ENCODE measurements around the gene FFAR1. TPM values are rescaled to one million over a fixed set of nuclear protein-coding genes. Genes with fewer than 3 reads are reported as not detected.

Gene FFAR1, protein sequence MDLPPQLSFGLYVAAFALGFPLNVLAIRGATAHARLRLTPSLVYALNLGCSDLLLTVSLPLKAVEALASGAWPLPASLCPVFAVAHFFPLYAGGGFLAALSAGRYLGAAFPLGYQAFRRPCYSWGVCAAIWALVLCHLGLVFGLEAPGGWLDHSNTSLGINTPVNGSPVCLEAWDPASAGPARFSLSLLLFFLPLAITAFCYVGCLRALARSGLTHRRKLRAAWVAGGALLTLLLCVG (N-terminal part only)
- total RNA-seq (2021): 0.23 and 0.44 TPM in 2 replicates
- Bru-seq, nascent RNA: percentile 14 among the genes with signal in this experiment
- percentile 33 among the genes with signal in this experiment for BruChase-seq, experiment 1, labeled RNA remaining after a 2-hour chase
- BruChase-seq, experiment 2, labeled RNA remaining after a 6-hour chase: percentile 21 among the genes with signal in this experiment
- long read RNA-seq: 0 reads

DNA sequence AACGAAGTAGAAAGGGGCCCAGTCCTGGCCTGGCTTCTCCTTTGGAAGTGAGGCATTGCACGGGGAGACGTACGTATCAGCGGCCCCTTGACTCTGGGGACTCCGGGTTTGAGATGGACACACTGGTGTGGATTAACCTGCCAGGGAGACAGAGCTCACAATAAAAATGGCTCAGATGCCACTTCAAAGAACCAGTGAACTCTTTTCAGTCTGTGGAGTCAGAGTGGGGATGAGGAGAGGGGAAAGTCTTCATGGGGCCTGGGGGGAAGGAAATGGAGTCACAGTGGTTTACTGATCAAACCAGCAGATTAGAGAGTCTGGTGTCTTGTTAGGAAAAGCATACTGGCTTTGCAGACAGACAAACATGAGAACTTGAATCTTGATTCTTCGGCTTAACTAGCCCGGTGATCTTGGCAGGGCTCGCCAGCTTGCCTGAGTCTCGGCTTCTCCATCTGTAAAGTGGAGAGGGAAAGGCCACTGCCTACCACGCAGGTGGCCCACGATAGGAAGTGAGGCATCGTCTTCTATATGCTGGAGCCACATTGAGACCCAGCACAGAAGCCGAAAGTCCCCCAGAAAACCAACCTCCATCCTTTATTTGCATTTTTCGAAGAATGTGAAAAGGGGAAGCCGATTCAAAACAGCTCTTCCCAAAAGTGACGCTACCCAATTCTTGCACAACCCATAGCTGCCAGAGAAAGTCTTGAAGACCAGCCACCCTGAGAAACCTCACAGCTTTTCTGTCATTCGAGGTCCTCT, at the start of gene FFAR1:
FFAR1 (plus strand) TSS at position 732 of the 759 bp plus-strand sequence. CDS start 3,650 bp downstream, outside the sequence.
- Histone ChIP-seq H3K4me2 (no peak within 1 kb of the TSS), H2AFZ (no peak within 1 kb of the TSS), H3F3A (ENCODE audit: insufficient read depth, low read depth) (0 out of 2 replicates have a peak, but pooled peaks cover 3% of the 10 kb centered on the region), H3K4me3 (no peak within 1 kb of the TSS), H3K4me1 (replicated peaks; ENCODE audit: insufficient read depth) (no peaks in the 10 kb centered on the region), H3K36me3 (ENCODE audit: low read depth) (0 out of 2 replicates have a peak, but pooled peaks cover 4% of the 10 kb centered on the region), H3K27me3 (ENCODE audit: insufficient read depth, low read depth) (no peaks in the 10 kb centered on the region), H4K20me1 (ENCODE audit: insufficient read depth) (no peaks in the 10 kb centered on the region), H3K9me3 (ENCODE audit: insufficient read depth, low read depth) (no peaks in the 10 kb centered on the region), H3K27ac (no peak within 1 kb of the TSS), H3K9me2 (ENCODE audit: insufficient read depth) (no peaks in the 10 kb centered on the region), H3K79me2 (ENCODE audit: low read depth) (no peaks in the 10 kb centered on the region)
- ChIA-PET POLR2A (ENCODE audit: unreplicated experiment) (no interaction called here), CTCF (no interaction called here)
- no peak for DNase-seq
- intact Hi-C loops (cut with micrococcal nuclease; ENCODE audit: unreplicated experiment): no loop called here
- TF ChIP-seq, protein P1, sequence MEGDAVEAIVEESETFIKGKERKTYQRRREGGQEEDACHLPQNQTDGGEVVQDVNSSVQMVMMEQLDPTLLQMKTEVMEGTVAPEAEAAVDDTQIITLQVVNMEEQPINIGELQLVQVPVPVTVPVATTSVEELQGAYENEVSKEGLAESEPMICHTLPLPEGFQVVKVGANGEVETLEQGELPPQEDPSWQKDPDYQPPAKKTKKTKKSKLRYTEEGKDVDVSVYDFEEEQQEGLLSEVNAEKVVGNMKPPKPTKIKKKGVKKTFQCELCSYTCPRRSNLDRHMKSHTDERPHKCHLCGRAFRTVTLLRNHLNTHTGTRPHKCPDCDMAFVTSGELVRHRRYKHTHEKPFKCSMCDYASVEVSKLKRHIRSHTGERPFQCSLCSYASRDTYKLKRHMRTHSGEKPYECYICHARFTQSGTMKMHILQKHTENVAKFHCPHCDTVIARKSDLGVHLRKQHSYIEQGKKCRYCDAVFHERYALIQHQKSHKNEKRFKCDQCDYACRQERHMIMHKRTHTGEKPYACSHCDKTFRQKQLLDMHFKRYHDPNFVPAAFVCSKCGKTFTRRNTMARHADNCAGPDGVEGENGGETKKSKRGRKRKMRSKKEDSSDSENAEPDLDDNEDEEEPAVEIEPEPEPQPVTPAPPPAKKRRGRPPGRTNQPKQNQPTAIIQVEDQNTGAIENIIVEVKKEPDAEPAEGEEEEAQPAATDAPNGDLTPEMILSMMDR (conservative IDR thresholded peaks at IDR 0.05): no peak
- TF ChIP-seq EZH2 (IDR thresholded peaks at IDR 0.05; ENCODE audit: low read depth): no peak
- no TSS peak for BruUV-seq (replicated peaks)

DNA sequence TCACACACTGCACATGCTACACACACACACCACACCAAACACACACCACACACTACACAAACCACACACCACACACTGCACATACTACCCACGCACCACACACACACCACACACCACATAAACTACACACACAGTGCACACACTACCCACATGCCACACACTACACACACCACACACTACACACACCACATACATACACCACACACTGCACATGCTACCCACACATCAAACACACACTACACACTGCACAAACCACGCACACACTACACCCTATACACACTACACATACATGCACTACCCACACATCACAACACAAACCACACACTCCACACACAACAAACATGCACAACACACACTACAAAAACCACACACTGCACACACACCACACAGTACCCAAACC, 49.8 kb upstream of the FFAR1 start:
- DNase-seq: no peak
- no peaks in the 10 kb centered on the region for H3K9me2 ChIP-seq (ENCODE audit: insufficient read depth)
- TF ChIP-seq EZH2 (IDR thresholded peaks at IDR 0.05; ENCODE audit: low read depth): no peak
- TF ChIP-seq, protein P1 (conservative IDR thresholded peaks at IDR 0.05): no peak
- H2AFZ ChIP-seq: no peak overlapping the region
- no peaks in the 10 kb centered on the region for H3K9me3 ChIP-seq (ENCODE audit: insufficient read depth, low read depth)
- H3K4me1 ChIP-seq (replicated peaks; ENCODE audit: insufficient read depth): no peaks in the 10 kb centered on the region
- H3F3A ChIP-seq (ENCODE audit: insufficient read depth, low read depth): peaks cover 37% of the 10 kb centered on the region
- H3K79me2 ChIP-seq (ENCODE audit: low read depth): no peaks in the 10 kb centered on the region
- ChIA-PET POLR2A (ENCODE audit: unreplicated experiment) (no interaction called here), CTCF (no interaction called here)
- H3K4me2 ChIP-seq: no peak overlapping the region
- intact Hi-C loops (cut with micrococcal nuclease; ENCODE audit: unreplicated experiment): no loop called here
- no peaks in the 10 kb centered on the region for H4K20me1 ChIP-seq (ENCODE audit: insufficient read depth)
- no peak overlapping the region for H3K27ac ChIP-seq
- no peak overlapping the region for H3K4me3 ChIP-seq
- no peaks in the 10 kb centered on the region for H3K36me3 ChIP-seq (ENCODE audit: low read depth)
- 0 out of 2 replicates have a peak, but pooled peaks cover 3% of the 10 kb centered on the region for H3K27me3 ChIP-seq (ENCODE audit: insufficient read depth, low read depth)
- no TSS peak for BruUV-seq (replicated peaks)

DNA sequence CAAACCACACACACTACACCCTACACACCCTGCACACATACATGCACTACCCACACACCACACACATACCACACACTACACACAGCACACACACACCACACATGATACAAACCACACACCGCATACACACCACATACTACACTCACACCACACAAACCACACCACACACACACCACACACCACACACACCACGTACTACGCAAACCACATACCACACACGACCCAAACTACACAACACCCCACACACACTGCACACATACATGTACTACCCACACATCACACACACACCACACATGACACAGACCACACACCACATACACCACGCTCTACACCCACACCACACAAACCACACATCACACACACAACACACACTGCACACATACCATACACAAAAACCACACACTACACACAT, 49.1 kb upstream of the FFAR1 start:
- no peaks in the 10 kb centered on the region for H3K36me3 ChIP-seq (ENCODE audit: low read depth)
- ChIA-PET POLR2A (ENCODE audit: unreplicated experiment) (no interaction called here), CTCF (no interaction called here)
- H3K9me3 ChIP-seq (ENCODE audit: insufficient read depth, low read depth): no peaks in the 10 kb centered on the region
- no peak overlapping the region for H3K4me2 ChIP-seq
- no peaks in the 10 kb centered on the region for H4K20me1 ChIP-seq (ENCODE audit: insufficient read depth)
- no peak for DNase-seq
- no peak overlapping the region for H2AFZ ChIP-seq
- no peaks in the 10 kb centered on the region for H3K4me1 ChIP-seq (replicated peaks; ENCODE audit: insufficient read depth)
- 0 out of 2 replicates have a peak, but pooled peaks cover 3% of the 10 kb centered on the region for H3K27me3 ChIP-seq (ENCODE audit: insufficient read depth, low read depth)
- peaks cover 37% of the 10 kb centered on the region for H3F3A ChIP-seq (ENCODE audit: insufficient read depth, low read depth)
- H3K4me3 ChIP-seq: no peak overlapping the region
- TF ChIP-seq EZH2 (IDR thresholded peaks at IDR 0.05; ENCODE audit: low read depth): no peak
- TF ChIP-seq, protein P1 (conservative IDR thresholded peaks at IDR 0.05): no peak
- BruUV-seq (replicated peaks): no TSS peak
- intact Hi-C loops (cut with micrococcal nuclease; ENCODE audit: unreplicated experiment): no loop called here
- H3K9me2 ChIP-seq (ENCODE audit: insufficient read depth): no peaks in the 10 kb centered on the region
- H3K27ac ChIP-seq: no peak overlapping the region
- H3K79me2 ChIP-seq (ENCODE audit: low read depth): no peaks in the 10 kb centered on the region

Data from PC-9 (cell line).